ENCODE results near the gene TMEM53. TPM values are rescaled to one million over a fixed set of nuclear protein-coding genes. Genes with fewer than 3 reads are reported as not detected.

TMEM53 gene
- total RNA-seq, 1 experiment from 2014 or later: 6.2 TPM

DNA sequence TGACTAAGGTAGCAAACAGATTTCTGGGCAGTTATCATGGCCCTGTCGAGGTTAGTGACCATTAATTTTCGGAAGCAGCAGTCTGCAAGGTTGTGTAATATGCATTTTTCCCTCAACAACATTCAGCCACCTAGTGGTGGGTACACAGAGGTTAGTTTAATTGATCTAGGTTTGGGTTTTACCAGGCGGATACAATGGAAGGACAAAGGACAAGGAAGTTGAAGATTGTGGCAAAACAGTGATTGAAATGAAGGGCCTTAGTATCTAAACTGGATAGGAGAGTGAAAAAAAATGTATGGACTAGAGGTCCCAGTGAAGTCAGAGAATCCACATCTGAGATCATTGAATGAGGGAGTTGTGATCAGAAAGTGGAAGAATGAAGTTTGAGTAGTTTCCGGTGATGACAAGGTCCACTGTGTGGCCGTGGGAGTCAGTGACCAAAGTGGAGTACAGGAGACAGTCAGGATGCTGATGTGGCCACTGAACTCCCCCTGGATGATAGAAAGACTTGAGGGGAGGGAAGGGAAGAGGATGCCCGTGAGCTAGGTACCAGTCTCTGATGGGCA is 3.0 kb upstream of the TMEM53 start:
- Histone ChIP-seq H3K4me1 (ENCODE audit: insufficient read depth, low read length) (peaks cover 15% of the 10 kb centered on the region), H2AFZ (ENCODE audit: low read length) (no peak overlapping the region), H3K9me3 (ENCODE audit: control insufficient read depth, low read depth, low read length) (no peaks in the 10 kb centered on the region), H4K20me1 (ENCODE audit: control insufficient read depth, insufficient read depth, insufficient read length) (no peaks in the 10 kb centered on the region), H3T11ph (ENCODE audit: low read length) (no peak overlapping the region), H3K27me3 (ENCODE audit: insufficient read depth, low read length) (no peaks in the 10 kb centered on the region), H3K4me2 (ENCODE audit: insufficient read depth, insufficient read length, low read length) (no peak overlapping the region), H3K23me2 (ENCODE audit: insufficient read length, low read depth, low read length, poor library complexity, severe bottlenecking) (no peaks in the 10 kb centered on the region), H3K79me1 (ENCODE audit: insufficient read depth, low read depth, low read length, poor library complexity, severe bottlenecking) (no peaks in the 10 kb centered on the region), H2BK5ac (ENCODE audit: insufficient read length, low read length) (no peak overlapping the region), H4K5ac (ENCODE audit: insufficient read length, low read depth, low read length) (peak overlapping the region; percentile 34), H3K27ac (ENCODE audit: insufficient read length, low read depth, low read length) (no peak overlapping the region), H3K14ac (ENCODE audit: insufficient read depth, low read length) (no peak overlapping the region), H3K9ac (ENCODE audit: extremely low read depth, insufficient read length, low read length) (no peak overlapping the region), H2BK120ac (ENCODE audit: low read depth, low read length, poor library complexity, severe bottlenecking) (no peak overlapping the region), H3K23ac (ENCODE audit: insufficient read length, low read depth, low read length) (no peak overlapping the region), H4K91ac (ENCODE audit: insufficient read length, low read depth, low read length) (no peak overlapping the region), H3K18ac (ENCODE audit: insufficient read length, low read depth, low read length) (no peak overlapping the region), H2BK20ac (ENCODE audit: low read depth, low read length, poor library complexity, severe bottlenecking) (no peak overlapping the region), H2AK5ac (ENCODE audit: insufficient read length, low read length) (no peak overlapping the region), H3K79me2 (ENCODE audit: insufficient read depth, low read length) (no peaks in the 10 kb centered on the region), H3K4ac (ENCODE audit: low read depth, low read length) (no peak overlapping the region), H3K56ac (ENCODE audit: insufficient read length, low read depth, low read length) (no peak overlapping the region), H2BK15ac (ENCODE audit: low read depth, low read length) (no peak overlapping the region), H4K8ac (replicated peaks; ENCODE audit: insufficient read length, low read depth, low read length) (no peak overlapping the region), H2BK12ac (ENCODE audit: insufficient read length, low read depth, low read length) (peak overlapping the region; percentile 19)
- no peak for DNase-seq
- Mint-ChIP-seq H3K36me3 (ENCODE audit: insufficient read depth in 1 of 3, low read depth in 3 of 3) (peaks cover 0 to 5% (median 0%) of the 10 kb centered on the region in 3 experiments; a peak in 3 of 7 replicates), H3K9me3 (no peaks in the 10 kb centered on the region; a peak in 1 of 5 replicates), H3K4me3 (no peak overlapping the region), H3K4me1 (peaks cover 24 to 25% of the 10 kb centered on the region in 2 experiments), H3K27ac (no peak overlapping the region), H3K27me3 (ENCODE audit: low read depth) (no peaks in the 10 kb centered on the region; the same call in 1 of the 2 replicates)
- TF ChIP-seq CTCF (conservative IDR thresholded peaks at IDR 0.05): peak; percentile 73
- WGBS (ENCODE audit: extremely low coverage, insufficient read length, low lambda C conversion rate): no CpG with 5 or more reads among the region's 6 CpGs
